ENCODE measurements around the gene FBH1. TPM values are rescaled to one million over a fixed set of nuclear protein-coding genes. Genes with fewer than 3 reads are reported as not detected.

FBH1 gene
- total and polyA plus RNA-seq, 2 experiments from 2014 or later, result 62.5 to 90.8 TPM

DNA sequence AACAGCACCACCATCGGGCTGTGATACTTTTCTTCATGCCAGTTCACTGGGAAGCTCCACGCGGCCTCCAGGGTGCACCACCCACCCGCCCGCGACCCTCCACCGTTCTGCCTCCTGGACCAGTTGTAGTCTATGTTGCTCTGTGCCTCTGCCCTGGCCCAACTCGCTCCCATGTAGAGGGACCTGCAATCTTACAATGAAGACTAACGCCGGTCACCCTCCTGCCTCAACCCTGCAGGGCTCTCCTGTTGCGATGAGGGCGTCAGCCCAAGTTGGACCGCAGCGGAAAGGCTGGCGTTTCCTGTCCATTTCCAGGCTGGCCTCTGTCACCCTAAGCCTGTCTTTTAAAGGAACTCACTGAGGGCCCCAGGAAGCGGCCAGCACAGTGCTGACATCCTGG is 52.4 kb downstream of the FBH1 start (continued):
- TF ChIP-seq, protein P1, sequence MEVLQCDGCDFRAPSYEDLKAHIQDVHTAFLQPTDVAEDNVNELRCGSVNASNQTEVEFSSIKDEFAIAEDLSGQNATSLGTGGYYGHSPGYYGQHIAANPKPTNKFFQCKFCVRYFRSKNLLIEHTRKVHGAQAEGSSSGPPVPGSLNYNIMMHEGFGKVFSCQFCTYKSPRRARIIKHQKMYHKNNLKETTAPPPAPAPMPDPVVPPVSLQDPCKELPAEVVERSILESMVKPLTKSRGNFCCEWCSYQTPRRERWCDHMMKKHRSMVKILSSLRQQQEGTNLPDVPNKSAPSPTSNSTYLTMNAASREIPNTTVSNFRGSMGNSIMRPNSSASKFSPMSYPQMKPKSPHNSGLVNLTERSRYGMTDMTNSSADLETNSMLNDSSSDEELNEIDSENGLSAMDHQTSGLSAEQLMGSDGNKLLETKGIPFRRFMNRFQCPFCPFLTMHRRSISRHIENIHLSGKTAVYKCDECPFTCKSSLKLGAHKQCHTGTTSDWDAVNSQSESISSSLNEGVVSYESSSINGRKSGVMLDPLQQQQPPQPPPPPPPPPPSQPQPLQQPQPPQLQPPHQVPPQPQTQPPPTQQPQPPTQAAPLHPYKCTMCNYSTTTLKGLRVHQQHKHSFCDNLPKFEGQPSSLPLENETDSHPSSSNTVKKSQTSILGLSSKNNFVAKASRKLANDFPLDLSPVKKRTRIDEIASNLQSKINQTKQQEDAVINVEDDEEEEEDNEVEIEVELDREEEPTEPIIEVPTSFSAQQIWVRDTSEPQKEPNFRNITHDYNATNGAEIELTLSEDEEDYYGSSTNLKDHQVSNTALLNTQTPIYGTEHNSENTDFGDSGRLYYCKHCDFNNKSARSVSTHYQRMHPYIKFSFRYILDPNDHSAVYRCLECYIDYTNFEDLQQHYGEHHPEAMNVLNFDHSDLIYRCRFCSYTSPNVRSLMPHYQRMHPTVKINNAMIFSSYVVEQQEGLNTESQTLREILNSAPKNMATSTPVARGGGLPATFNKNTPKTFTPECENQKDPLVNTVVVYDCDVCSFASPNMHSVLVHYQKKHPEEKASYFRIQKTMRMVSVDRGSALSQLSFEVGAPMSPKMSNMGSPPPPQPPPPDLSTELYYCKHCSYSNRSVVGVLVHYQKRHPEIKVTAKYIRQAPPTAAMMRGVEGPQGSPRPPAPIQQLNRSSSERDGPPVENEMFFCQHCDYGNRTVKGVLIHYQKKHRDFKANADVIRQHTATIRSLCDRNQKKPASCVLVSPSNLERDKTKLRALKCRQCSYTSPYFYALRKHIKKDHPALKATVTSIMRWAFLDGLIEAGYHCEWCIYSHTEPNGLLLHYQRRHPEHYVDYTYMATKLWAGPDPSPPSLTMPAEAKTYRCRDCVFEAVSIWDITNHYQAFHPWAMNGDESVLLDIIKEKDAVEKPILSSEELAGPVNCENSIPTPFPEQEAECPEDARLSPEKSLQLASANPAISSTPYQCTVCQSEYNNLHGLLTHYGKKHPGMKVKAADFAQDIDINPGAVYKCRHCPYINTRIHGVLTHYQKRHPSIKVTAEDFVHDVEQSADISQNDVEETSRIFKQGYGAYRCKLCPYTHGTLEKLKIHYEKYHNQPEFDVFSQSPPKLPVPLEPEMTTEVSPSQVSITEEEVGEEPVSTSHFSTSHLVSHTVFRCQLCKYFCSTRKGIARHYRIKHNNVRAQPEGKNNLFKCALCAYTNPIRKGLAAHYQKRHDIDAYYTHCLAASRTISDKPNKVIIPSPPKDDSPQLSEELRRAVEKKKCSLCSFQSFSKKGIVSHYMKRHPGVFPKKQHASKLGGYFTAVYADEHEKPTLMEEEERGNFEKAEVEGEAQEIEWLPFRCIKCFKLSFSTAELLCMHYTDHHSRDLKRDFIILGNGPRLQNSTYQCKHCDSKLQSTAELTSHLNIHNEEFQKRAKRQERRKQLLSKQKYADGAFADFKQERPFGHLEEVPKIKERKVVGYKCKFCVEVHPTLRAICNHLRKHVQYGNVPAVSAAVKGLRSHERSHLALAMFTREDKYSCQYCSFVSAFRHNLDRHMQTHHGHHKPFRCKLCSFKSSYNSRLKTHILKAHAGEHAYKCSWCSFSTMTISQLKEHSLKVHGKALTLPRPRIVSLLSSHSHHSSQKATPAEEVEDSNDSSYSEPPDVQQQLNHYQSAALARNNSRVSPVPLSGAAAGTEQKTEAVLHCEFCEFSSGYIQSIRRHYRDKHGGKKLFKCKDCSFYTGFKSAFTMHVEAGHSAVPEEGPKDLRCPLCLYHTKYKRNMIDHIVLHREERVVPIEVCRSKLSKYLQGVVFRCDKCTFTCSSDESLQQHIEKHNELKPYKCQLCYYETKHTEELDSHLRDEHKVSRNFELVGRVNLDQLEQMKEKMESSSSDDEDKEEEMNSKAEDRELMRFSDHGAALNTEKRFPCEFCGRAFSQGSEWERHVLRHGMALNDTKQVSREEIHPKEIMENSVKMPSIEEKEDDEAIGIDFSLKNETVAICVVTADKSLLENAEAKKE (CRISPR knock-in tag; IDR thresholded peaks at IDR 0.05), result no peak
- TF ChIP-seq EZH2 (IDR thresholded peaks at IDR 0.05; ENCODE audit: low read depth, unreplicated experiment), result no peak

DNA sequence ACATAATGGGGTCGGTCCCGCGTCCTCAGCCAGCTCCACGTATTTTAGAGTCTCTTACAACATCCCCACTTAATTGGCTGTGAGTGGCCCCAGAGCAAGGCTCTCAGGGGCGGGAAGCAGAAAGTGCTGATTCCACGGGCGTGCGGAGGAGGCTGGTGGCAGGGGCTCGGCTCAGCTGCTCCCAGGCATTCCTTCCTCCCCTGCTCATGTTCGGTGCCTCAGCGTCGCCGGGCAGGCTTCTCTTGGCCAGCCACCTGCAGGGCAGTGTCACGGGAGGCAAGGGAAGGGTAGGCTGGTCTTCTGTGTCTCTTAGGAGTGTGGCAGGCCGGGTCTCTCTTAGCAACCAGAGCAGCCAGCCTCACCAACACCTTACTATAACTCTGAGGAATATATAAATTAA is 53.5 kb downstream of the FBH1 start:
- Histone ChIP-seq H3K36me3 (ENCODE audit: insufficient read depth) (no peaks in the 10 kb centered on the region), H4K20me1 (replicated peaks; ENCODE audit: insufficient read depth) (no peaks in the 10 kb centered on the region), H3K4me2 (no peak overlapping the region), H3K27ac (ENCODE audit: low read depth) (peak overlapping the region; percentile 59; the same call in 1 of the 2 replicates), H3K4me3 (no peak overlapping the region), H3F3A (replicated peaks; ENCODE audit: low read depth) (0 out of 2 replicates have a peak, but pooled peaks cover 5% of the 10 kb centered on the region), H2AFZ (peak overlapping the region; percentile 2; the same call in 1 of the 2 replicates), H3K9me2 (ENCODE audit: insufficient read depth) (0 out of 2 replicates have a peak, but pooled peaks cover 2% of the 10 kb centered on the region), H3K4me1 (ENCODE audit: insufficient read depth) (peaks cover 22% of the 10 kb centered on the region), H3K27me3 (ENCODE audit: insufficient read depth) (no peaks in the 10 kb centered on the region), H3K79me2 (replicated peaks; ENCODE audit: insufficient read depth) (no peaks in the 10 kb centered on the region)
- no peaks in the 10 kb centered on the region for H3K9me3 Mint-ChIP-seq
- peaks cover 4% of the 10 kb centered on the region; the same call in 2 of the 3 replicates for H3K36me3 Mint-ChIP-seq (ENCODE audit: low read depth)
- peaks cover 15% of the 10 kb centered on the region for H3K27me3 Mint-ChIP-seq (ENCODE audit: insufficient read depth, low read depth, poor library complexity)
- TF ChIP-seq, protein P2, sequence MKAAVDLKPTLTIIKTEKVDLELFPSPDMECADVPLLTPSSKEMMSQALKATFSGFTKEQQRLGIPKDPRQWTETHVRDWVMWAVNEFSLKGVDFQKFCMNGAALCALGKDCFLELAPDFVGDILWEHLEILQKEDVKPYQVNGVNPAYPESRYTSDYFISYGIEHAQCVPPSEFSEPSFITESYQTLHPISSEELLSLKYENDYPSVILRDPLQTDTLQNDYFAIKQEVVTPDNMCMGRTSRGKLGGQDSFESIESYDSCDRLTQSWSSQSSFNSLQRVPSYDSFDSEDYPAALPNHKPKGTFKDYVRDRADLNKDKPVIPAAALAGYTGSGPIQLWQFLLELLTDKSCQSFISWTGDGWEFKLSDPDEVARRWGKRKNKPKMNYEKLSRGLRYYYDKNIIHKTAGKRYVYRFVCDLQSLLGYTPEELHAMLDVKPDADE (IDR thresholded peaks at IDR 0.05), result no peak
- TF ChIP-seq EZH2 (IDR thresholded peaks at IDR 0.05; ENCODE audit: low read depth, unreplicated experiment) (no peak), POLR2AphosphoS5 (IDR thresholded peaks at IDR 0.05; ENCODE audit: low read depth) (no peak), NANOG (IDR thresholded peaks at IDR 0.05; ENCODE audit: borderline replicate concordance) (no peak)
- TF ChIP-seq, protein P3, sequence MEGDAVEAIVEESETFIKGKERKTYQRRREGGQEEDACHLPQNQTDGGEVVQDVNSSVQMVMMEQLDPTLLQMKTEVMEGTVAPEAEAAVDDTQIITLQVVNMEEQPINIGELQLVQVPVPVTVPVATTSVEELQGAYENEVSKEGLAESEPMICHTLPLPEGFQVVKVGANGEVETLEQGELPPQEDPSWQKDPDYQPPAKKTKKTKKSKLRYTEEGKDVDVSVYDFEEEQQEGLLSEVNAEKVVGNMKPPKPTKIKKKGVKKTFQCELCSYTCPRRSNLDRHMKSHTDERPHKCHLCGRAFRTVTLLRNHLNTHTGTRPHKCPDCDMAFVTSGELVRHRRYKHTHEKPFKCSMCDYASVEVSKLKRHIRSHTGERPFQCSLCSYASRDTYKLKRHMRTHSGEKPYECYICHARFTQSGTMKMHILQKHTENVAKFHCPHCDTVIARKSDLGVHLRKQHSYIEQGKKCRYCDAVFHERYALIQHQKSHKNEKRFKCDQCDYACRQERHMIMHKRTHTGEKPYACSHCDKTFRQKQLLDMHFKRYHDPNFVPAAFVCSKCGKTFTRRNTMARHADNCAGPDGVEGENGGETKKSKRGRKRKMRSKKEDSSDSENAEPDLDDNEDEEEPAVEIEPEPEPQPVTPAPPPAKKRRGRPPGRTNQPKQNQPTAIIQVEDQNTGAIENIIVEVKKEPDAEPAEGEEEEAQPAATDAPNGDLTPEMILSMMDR (conservative IDR thresholded peaks at IDR 0.05; ENCODE audit: low read depth in 2 of 2), result no peak
- H3K4me1 Mint-ChIP-seq, result peaks cover 36% of the 10 kb centered on the region
- ATAC-seq (peak; percentile 60), DNase-seq (ENCODE audit: low spot score) (peak; percentile 45)
- H3K4me3 Mint-ChIP-seq, result no peak overlapping the region
- no peak overlapping the region; the same call in 1 of the 2 replicates for H3K27ac Mint-ChIP-seq
